K562 (cell line): ENCODE results near the gene RRP9.

ENCODE experiments used
- CREBBP ChIP-seq: IDR thresholded peaks from one replicate; pipeline ENCODE4 v1.6.1; 2012; ENCODE audit warnings: low read depth, mild to moderate bottlenecking, control low read depth, inconsistent platforms, low read length
- CSDE1 ChIP-seq, 2 experiments: fragments of 450-650 bp; IDR thresholded peaks; 2 replicates each; pipeline ENCODE4 v1.6.1; 2016; ENCODE audit warnings: mild to moderate bottlenecking in 1 of 2
- EP300 ChIP-seq: IDR thresholded peaks from 2 replicates; pipeline ENCODE4 v1.6.1; 2012; ENCODE audit warnings: low read length, improper control_type of control experiment
- ESRRA ChIP-seq: fragments of 450-650 bp; IDR thresholded peaks from 2 replicates; pipeline ENCODE4 v1.6.1; 2014; ENCODE audit warnings: low read depth, mild to moderate bottlenecking, moderate library complexity, borderline replicate concordance
- HNRNPK ChIP-seq: fragments of 200-400 bp; formaldehyde crosslinking; IDR thresholded peaks from one replicate; pipeline ENCODE4 v1.6.1; 2018; ENCODE audit warnings: mild to moderate bottlenecking, low read depth, low read length; ENCODE audit not compliant: poor library complexity, severe bottlenecking
- LCOR ChIP-seq: sonication (generic); formaldehyde crosslinking; IDR thresholded peaks from 2 replicates; pipeline ENCODE4 v1.8.0; 2022; ENCODE audit warnings: mild to moderate bottlenecking, missing genetic modification reagents
- POLR2AphosphoS5 ChIP-seq: IDR thresholded peaks from 2 replicates; pipeline ENCODE4 v1.6.1; 2011; ENCODE audit warnings: mild to moderate bottlenecking, low read depth, low read length, moderate library complexity; ENCODE audit not compliant: control insufficient read depth, insufficient read depth
- ZC3H8 ChIP-seq: fragments of 450-650 bp; IDR thresholded peaks from 2 replicates; pipeline ENCODE4 v1.6.1; 2017
- ZKSCAN8 ChIP-seq: fragments of 200-800 bp; sonication (Bioruptor generic); IDR thresholded peaks from 2 replicates; pipeline ENCODE4 v1.6.1; 2016; ENCODE audit warnings: missing genetic modification characterization, missing compliant biosample characterization
- TF ChIP-seq, protein P1 (sequence below): sonication (generic); formaldehyde crosslinking; IDR thresholded peaks from 2 replicates; pipeline ENCODE4 v1.8.0; 2022; ENCODE audit warnings: mild to moderate bottlenecking, low read depth, missing genetic modification reagents
- TF ChIP-seq, protein P2 (sequence below), 2 experiments: fragments of 450-650 bp in 1 of 2; sonication (generic) in 1 of 2; formaldehyde crosslinking in 1 of 2; IDR thresholded peaks; 2 replicates each; pipeline versions ENCODE4 v1.7.1 to v1.9.0; 2016 to 2022; ENCODE audit warnings: inconsistent platforms in 1 of 2, mild to moderate bottlenecking in 1 of 2, missing genetic modification reagents in 1 of 2
- TF ChIP-seq, protein P3 (sequence below): sonication (generic); formaldehyde crosslinking; IDR thresholded peaks from 2 replicates; pipeline ENCODE4 v1.5.0; 2020; ENCODE audit warnings: missing genetic modification reagents
- TF ChIP-seq, protein P4 (sequence below): sonication (generic); formaldehyde crosslinking; IDR thresholded peaks from 2 replicates; pipeline ENCODE4 v1.8.0; 2023; ENCODE audit warnings: mild to moderate bottlenecking, missing genetic modification reagents
- TF ChIP-seq, protein P5 (sequence below), 3 experiments: IDR thresholded peaks in 2 of 3; conservative IDR thresholded peaks in 1 of 3; 2 replicates each; pipeline ENCODE4 v1.5.1; 2011 to 2012; ENCODE audit warnings: low read length in 3 of 3, mild to moderate bottlenecking in 3 of 3, control low read depth in 2 of 3, improper control_type of control experiment in 1 of 3, inconsistent platforms in 1 of 3, low read depth in 1 of 3, mixed read lengths in 1 of 3, moderate library complexity in 1 of 3; ENCODE audit not compliant: insufficient read depth in 2 of 3

DNA sequence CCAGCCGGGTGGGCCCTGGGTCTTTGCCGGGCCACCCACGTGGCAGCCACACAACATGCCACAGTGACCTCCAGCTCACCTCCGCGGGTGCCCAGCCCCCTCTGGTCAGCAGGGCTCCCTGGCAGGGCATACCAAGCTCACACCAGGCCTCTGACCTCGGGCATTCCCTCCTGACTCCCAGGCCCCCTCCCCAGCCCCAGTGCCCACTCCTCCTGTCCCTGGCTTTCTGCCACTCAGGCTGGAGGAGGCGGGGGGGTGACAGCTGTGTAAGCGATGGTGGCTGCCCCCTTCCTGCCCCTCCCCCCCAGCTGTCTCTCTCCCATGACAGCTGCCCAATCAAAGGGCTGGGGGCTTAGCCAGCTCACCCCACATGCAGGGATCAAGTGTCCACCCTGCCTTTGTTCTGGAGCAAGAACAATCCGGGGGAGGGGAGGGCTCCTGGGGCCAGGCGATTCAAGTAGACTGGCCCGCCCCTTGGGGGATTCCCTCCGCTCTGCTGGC is 22.3 kb upstream of the RRP9 start:
- TF ChIP-seq LCOR (CRISPR knock-in tag) (no peak), ZKSCAN8 (CRISPR knock-in tag) (no peak), HNRNPK (no peak), POLR2AphosphoS5 (no peak), CSDE1 (IDR thresholded peaks at IDR 0.05) (no peak), ZC3H8 (no peak), ESRRA (no peak), EP300 (no peak), CREBBP (no peak)
- TF ChIP-seq, protein P1, sequence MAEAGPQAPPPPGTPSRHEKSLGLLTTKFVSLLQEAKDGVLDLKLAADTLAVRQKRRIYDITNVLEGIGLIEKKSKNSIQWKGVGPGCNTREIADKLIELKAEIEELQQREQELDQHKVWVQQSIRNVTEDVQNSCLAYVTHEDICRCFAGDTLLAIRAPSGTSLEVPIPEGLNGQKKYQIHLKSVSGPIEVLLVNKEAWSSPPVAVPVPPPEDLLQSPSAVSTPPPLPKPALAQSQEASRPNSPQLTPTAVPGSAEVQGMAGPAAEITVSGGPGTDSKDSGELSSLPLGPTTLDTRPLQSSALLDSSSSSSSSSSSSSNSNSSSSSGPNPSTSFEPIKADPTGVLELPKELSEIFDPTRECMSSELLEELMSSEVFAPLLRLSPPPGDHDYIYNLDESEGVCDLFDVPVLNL (CRISPR knock-in tag) = no peak
- TF ChIP-seq, protein P2, sequence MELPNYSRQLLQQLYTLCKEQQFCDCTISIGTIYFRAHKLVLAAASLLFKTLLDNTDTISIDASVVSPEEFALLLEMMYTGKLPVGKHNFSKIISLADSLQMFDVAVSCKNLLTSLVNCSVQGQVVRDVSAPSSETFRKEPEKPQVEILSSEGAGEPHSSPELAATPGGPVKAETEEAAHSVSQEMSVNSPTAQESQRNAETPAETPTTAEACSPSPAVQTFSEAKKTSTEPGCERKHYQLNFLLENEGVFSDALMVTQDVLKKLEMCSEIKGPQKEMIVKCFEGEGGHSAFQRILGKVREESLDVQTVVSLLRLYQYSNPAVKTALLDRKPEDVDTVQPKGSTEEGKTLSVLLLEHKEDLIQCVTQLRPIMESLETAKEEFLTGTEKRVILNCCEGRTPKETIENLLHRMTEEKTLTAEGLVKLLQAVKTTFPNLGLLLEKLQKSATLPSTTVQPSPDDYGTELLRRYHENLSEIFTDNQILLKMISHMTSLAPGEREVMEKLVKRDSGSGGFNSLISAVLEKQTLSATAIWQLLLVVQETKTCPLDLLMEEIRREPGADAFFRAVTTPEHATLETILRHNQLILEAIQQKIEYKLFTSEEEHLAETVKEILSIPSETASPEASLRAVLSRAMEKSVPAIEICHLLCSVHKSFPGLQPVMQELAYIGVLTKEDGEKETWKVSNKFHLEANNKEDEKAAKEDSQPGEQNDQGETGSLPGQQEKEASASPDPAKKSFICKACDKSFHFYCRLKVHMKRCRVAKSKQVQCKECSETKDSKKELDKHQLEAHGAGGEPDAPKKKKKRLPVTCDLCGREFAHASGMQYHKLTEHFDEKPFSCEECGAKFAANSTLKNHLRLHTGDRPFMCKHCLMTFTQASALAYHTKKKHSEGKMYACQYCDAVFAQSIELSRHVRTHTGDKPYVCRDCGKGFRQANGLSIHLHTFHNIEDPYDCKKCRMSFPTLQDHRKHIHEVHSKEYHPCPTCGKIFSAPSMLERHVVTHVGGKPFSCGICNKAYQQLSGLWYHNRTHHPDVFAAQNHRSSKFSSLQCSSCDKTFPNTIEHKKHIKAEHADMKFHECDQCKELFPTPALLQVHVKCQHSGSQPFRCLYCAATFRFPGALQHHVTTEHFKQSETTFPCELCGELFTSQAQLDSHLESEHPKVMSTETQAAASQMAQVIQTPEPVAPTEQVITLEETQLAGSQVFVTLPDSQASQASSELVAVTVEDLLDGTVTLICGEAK (IDR thresholded peaks at IDR 0.05) = no peak
- TF ChIP-seq, protein P2 (CRISPR knock-in tag; IDR thresholded peaks at IDR 0.05) = no peak
- TF ChIP-seq, protein P3, sequence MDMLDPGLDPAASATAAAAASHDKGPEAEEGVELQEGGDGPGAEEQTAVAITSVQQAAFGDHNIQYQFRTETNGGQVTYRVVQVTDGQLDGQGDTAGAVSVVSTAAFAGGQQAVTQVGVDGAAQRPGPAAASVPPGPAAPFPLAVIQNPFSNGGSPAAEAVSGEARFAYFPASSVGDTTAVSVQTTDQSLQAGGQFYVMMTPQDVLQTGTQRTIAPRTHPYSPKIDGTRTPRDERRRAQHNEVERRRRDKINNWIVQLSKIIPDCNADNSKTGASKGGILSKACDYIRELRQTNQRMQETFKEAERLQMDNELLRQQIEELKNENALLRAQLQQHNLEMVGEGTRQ = no peak
- TF ChIP-seq, protein P4, sequence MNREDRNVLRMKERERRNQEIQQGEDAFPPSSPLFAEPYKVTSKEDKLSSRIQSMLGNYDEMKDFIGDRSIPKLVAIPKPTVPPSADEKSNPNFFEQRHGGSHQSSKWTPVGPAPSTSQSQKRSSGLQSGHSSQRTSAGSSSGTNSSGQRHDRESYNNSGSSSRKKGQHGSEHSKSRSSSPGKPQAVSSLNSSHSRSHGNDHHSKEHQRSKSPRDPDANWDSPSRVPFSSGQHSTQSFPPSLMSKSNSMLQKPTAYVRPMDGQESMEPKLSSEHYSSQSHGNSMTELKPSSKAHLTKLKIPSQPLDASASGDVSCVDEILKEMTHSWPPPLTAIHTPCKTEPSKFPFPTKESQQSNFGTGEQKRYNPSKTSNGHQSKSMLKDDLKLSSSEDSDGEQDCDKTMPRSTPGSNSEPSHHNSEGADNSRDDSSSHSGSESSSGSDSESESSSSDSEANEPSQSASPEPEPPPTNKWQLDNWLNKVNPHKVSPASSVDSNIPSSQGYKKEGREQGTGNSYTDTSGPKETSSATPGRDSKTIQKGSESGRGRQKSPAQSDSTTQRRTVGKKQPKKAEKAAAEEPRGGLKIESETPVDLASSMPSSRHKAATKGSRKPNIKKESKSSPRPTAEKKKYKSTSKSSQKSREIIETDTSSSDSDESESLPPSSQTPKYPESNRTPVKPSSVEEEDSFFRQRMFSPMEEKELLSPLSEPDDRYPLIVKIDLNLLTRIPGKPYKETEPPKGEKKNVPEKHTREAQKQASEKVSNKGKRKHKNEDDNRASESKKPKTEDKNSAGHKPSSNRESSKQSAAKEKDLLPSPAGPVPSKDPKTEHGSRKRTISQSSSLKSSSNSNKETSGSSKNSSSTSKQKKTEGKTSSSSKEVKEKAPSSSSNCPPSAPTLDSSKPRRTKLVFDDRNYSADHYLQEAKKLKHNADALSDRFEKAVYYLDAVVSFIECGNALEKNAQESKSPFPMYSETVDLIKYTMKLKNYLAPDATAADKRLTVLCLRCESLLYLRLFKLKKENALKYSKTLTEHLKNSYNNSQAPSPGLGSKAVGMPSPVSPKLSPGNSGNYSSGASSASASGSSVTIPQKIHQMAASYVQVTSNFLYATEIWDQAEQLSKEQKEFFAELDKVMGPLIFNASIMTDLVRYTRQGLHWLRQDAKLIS (CRISPR knock-in tag) = no peak
- TF ChIP-seq, protein P5, sequence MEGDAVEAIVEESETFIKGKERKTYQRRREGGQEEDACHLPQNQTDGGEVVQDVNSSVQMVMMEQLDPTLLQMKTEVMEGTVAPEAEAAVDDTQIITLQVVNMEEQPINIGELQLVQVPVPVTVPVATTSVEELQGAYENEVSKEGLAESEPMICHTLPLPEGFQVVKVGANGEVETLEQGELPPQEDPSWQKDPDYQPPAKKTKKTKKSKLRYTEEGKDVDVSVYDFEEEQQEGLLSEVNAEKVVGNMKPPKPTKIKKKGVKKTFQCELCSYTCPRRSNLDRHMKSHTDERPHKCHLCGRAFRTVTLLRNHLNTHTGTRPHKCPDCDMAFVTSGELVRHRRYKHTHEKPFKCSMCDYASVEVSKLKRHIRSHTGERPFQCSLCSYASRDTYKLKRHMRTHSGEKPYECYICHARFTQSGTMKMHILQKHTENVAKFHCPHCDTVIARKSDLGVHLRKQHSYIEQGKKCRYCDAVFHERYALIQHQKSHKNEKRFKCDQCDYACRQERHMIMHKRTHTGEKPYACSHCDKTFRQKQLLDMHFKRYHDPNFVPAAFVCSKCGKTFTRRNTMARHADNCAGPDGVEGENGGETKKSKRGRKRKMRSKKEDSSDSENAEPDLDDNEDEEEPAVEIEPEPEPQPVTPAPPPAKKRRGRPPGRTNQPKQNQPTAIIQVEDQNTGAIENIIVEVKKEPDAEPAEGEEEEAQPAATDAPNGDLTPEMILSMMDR (IDR thresholded peaks at IDR 0.05 in 2 of 3, conservative IDR thresholded peaks at IDR 0.05 in 1 of 3; ENCODE audit: insufficient read depth in 2 of 3, low read depth in 1 of 3, low read length in 3 of 3) = no peak
